Umbilical cord (tissue), 2 donors: ENCODE data around the gene ARHGEF33. TPM values are rescaled to one million over a fixed set of nuclear protein-coding genes. Genes with fewer than 3 reads are reported as not detected.
"Not testable (repeated sequence)": the region's sequence is repeated elsewhere in the genome, so short reads cannot be mapped to it uniquely, and the experiment has no call there.

ENCODE experiments used
- DNase-seq: peaks from one replicate; pipeline ENCODE4 v3.0.0-alpha.2; 2015; ENCODE audit warnings: low spot score
- total RNA-seq: library from RNA; depleted of rRNA; stranded (reverse); fragments of >200 nt; gene quantifications from one replicate; pipeline ENCODE4 v1.2.3, GENCODE V29; 2014; ENCODE audit warnings: low replicate concordance; ENCODE audit not compliant: insufficient read depth

The ARHGEF33 gene
- total RNA-seq, 1 donor from 2014 or later: 1.2 TPM

DNA sequence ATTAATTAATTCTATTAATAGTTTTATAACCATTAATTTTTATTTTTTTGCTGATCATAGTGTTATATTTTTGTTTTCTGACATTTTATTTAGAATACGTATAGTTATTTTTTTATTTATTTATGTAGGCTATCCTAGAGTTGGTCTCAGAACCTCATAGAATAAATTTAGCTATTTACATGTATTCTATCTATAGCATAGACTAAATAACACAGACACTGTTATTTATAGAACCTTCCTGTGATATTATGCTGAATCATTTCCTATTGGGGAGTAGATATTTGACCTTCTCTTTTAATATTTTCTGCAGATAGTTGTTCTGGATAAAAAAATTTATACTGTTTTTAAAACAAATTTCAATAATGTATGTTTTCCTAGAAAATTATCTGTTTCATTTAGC, 20.2 kb downstream of the ARHGEF33 start:
- DNase-seq: no peak

DNA sequence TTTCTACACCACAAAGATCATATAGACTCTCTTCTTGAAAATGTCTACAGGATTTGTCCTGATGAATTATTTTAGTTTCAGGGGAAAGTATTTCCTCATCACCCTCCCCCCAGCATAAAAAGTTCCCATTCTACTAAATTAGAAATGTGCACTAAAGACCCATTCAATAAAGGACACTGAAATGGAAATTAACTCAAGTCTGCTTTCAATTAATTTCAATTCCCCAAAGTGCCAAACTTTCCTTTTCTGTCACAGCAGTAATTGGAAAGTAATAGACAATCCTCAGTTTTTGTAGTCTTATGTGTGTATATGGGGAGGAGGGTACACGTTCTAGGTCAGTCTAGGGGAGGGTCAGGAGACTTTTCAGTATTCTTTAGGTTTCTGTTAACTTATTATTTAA, 21.5 kb downstream of the ARHGEF33 start:
- DNase-seq: no peak

- no peak for DNase-seq
These were observed 22.9 kb downstream of the ARHGEF33 start for GRCh38 chr2:38912619-38913018.

- DNase-seq: no peak
These were observed 32.7 kb downstream of the ARHGEF33 start for GRCh38 chr2:38922389-38922788.

- no peak for DNase-seq
These were observed 33.2 kb downstream of the ARHGEF33 start for GRCh38 chr2:38922902-38923301.

DNA sequence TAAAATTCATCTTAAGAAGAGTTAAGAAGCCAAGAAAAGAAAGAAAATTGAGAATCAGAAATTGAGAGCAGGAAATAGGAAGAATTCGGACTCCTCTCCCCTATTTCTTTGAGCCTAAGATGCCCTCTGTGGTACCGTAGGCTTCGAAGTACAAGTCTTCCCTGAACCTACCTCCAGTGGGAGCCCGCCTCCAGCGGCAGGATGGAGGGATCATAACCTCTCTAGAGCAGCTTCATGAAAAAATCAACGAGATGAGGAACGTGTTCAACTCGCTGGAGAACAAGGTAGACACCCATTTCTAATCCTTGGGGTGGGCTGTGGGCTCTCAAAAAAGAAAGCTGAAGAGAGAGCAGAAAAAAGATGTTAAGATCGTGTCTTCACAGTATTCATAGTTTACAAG, 36.3 kb downstream of the ARHGEF33 start:
- DNase-seq: no peak

- no peak for DNase-seq
These were observed 40.9 kb downstream of the ARHGEF33 start for GRCh38 chr2:38930600-38930999.

DNA sequence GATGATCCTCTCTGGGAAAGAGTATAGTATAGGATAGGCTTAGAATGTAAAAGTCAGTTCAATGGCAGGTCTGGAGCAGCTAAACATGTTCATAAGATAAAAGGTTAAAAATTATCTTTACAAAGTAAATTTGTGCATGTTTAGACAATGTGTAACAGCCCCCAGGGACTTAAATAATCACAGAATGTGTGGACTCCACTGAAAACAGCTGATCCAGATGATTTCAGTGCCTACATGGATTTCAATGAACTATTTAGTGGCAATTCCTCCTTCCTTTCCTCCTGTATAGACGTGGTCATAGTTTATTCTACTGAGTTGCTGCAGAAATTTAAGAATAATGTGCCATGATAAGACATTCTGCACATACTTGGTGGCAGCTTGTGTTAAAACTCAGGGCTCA, 42.9 kb downstream of the ARHGEF33 start:
- DNase-seq: no peak

- DNase-seq: no peak
These were observed 44.0 kb downstream of the ARHGEF33 start for GRCh38 chr2:38933653-38934052.

DNA sequence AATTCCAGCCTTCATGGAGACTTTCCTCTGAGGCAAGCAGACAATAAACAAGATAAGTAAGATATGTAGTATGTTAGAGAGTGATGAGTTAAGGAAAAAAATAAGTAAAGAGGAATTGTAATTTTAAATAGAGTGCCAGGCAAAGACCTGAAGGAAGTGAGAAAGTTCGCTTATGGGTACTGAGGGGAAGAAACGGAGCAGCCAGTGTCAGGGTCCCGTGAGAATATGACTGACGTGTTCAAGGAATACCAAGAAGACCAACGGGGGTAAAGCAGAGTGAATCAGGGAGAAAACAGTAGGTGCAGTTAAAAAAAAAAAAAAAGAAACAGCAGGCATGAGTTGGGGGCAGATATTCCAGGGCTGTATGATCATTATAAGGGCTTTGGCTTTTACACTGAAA, 45.1 kb downstream of the ARHGEF33 start:
- DNase-seq: no peak

GRCh38 chr2:38935568-38936172, 46.0 kb downstream of the ARHGEF33 start:
- DNase-seq: peak; percentile 18

DNA sequence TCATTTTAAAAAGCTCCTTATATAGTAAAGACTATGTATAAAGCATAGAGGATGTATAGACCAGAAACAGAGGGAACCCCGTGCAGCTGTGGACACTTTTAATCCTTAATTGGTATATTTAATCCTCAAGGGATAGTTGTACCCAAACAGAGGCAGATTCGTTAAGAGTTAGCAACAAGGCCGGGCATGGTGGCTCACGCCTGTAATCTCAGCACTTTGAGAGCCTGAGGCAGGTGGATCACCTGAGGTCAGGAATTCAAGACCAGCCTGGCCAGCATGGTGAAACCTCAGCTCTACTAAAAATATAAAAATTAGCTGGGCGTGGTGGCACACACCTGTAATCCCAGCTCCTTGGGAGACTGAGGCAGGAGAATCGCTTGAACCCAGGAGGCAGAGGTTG, 46.8 kb downstream of the ARHGEF33 start:
- not testable (repeated sequence) for DNase-seq

- DNase-seq: no peak
These were observed 47.9 kb downstream of the ARHGEF33 start for GRCh38 chr2:38937548-38937947.

DNA sequence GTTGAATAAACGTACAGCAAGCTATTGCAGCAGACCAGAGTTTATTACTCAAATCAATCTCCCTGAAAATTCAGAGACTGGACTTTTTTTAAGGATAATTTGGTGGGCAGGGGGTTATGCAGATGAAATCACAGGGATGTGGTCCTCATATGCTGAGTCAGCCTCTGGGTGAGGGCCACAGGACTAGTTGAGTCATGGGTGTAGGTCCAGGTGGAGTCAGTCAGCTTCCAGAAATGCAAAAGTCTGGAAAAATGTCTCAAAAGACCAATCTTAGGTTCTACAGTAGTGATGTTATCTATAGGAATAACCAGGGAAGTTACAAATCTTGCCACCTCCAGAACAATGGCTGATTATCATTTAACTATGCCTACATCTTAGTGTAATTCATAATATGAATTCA, 51.1 kb downstream of the ARHGEF33 start:
- DNase-seq: no peak

- no peak for DNase-seq
These were observed 54.1 kb downstream of the ARHGEF33 start for GRCh38 chr2:38943784-38944183.

- peak; percentile 13 for DNase-seq
These were observed 55.7 kb downstream of the ARHGEF33 start for GRCh38 chr2:38945372-38945771.

GRCh38 chr2:38945911-38946310, 56.2 kb downstream of the ARHGEF33 start:
- peak; percentile 7 for DNase-seq

DNA sequence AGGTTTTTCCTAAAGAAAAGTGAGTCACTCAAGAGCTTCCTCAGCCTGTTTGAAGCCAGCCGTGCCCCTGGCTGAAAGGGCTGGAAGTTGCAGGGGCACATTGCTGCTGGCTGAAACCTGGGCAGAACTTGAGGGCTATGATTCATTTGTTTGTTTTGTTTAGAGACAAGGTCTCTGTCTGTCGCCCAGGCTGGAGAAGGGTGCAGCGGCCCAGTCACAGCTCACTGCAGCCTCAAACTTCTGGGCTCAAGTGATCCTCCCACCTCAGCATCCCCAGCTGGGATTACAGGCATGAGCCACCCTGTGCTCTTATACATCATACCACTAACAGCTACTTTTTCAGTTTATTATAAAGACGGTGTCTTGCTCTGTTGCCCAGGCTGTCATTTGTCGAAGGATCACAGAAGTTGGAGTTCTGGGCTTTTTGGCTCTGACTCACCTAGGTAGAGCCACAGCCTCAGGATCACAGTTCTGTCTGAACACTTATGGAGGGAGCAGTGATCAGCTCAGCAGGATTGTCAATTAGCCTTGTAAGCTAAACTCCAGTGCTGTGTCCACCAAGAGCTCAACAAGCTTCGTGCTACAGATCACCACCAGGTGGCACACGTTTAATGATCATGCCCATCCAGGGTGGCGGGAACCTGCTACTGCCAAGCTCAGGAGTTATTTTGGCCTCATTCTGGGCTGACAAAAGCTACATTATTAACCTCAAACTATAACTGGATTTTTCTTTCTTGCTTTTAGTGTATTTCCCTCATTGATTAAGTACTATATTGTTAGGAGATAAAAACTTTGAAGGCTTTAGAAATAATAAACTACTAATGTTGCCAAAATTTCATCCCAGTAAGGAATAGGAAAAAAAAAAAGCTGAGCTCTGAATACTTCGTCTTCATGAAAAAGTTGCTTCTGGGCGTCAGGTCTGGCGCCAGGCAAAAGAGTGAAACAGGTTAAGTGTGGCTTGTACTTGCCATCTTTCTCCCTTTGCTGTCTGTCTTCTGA, 57.9 kb downstream of the ARHGEF33 start:
- peak; percentile 62 for DNase-seq

DNA sequence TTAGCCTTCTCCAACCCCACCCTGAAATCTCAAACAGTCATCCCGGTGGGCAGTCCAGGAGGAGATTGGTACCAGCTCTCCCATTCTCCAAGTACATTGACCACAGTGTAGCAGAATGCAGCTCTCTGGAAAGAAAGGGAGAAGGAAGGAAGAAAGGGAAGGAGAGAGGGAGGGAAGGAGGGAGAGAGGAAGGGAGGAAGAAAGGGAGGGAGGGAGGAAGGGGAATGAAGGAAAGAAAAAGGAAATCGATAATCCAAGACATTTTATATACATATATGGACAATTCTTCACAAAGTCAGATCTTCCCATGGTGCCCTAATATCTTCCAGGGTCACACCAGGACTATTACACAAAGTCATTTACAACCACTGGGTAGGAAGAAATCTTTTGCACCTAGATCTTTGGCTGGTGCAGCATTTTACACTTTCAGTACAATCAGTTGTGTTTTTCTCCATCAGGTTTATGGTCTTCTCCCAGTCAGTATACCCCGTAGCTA, 58.8 kb downstream of the ARHGEF33 start:
- no peak for DNase-seq

DNA sequence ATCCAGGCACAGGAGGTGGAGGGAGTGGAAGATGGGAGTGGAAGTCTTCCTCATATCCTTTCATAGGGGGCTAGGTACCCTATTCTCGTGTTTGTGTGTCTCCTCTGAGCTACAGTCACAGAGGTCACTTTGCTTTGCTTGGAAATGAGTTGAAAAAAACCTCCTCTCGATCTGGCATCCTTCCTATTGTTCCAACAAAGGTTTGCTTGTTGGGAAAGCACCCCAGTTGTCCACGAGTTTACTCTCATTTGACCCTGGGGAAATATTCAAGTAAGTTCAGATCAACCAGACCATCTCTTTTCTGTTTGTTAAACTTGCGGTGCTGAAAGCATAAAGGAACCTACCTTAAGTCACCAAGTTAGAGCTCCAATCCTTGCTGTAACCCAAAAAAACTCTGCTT, 59.3 kb downstream of the ARHGEF33 start:
- DNase-seq: no peak

DNA sequence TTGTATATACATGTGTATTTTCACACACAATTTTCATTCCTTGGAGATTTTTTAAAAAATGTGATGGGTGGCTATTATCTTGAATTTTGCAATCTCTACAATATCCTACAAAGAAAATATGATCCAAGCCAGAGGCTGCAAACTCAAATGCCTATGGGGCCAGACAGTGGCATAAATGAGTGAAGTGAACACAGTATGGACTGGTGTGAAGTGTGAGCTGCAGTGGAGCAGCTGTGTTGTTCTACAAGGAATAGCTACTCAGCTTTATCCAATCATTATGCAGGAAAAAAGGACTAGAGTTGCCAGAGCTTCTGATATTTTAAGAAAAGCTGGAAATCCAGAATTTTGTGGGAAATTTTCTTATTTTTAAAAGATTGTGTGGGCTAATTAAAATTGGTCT, 62.1 kb downstream of the ARHGEF33 start:
- DNase-seq: no peak

DNA sequence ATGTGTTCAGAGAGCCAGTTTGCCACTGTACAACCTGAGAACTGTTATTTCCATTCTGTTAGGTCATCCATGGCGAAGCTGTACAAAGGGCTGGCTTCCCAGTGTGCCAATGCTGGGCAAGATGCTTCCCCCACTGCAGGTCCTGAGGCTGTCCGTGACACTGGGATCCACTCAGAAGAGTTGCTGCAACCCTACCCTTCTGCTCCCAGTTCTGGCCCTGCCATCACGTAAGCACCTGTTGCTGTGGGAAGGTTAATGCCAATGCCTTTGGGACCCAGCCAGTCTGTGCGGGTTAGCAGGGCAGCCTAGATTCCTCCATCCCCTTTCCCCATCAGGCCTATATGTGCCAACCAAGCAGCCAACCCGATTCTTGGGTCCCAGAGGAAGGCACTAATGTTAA, 68.3 kb downstream of the ARHGEF33 start:
- no peak for DNase-seq

DNA sequence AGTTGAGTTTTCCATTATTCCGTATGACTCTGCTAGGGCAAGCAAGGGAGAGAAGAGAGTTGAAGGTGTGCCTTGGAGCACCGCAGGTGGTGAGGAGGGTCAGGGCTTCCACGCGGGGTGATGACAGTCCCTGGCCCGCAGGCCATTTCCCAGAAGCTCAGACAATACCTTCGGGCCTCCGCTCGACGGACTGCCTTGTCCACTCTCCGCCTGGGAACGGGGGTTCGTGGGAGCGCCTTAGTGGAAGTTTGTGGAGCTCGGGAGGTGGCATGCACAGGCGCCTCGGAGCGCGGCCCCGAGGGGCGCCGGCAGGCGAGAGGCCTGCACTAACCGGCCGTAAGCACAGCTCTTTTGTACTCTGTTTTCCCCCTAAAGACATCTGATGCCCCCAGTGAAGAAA, 69.8 kb downstream of the ARHGEF33 start:
- no peak for DNase-seq
